Natural killer cell (primary cell): ENCODE data around the gene GRHL1. TPM values are rescaled to one million over a fixed set of nuclear protein-coding genes. Genes with fewer than 3 reads are reported as not detected.
A peak's percentile ranks its signal among the peaks of the same experiment; 100 is the strongest.

Experiments
- ATAC-seq, 3 donors: fragments of 150-1000 bp in 2 of 3; fragments of 200-7000 bp in 1 of 3; cut with Tn5 transposase; 1 replicate in 1 of 3; 2 replicates in 2 of 3; pipeline ENCODE4 v1.10.0; 2021; ENCODE audit warnings: mild to moderate bottlenecking in 2 of 3, moderate library complexity in 2 of 3
- DNase-seq, 2 donors: peaks; one replicate each; pipeline versions ENCODE4 v3.0.0 to v3.0.0-alpha.2; 2013 to 2021; ENCODE audit warnings: mixed read lengths in 1 of 2
- H3K27ac ChIP-seq: one replicate; pipeline ENCODE4 v1.5.1; 2013; ENCODE audit warnings: mild to moderate bottlenecking, low read length
- H3K27me3 ChIP-seq: one replicate; pipeline ENCODE4 v1.6.1; 2013; ENCODE audit warnings: low read length; ENCODE audit not compliant: control insufficient read depth, insufficient read depth
- H3K36me3 ChIP-seq: one replicate; pipeline ENCODE4 v1.6.1; 2013; ENCODE audit warnings: low read length; ENCODE audit not compliant: control insufficient read depth, insufficient read depth
- H3K4me1 ChIP-seq: one replicate; pipeline ENCODE4 v1.6.1; 2013; ENCODE audit warnings: low read length; ENCODE audit not compliant: control insufficient read depth, insufficient read depth
- H3K4me3 ChIP-seq: one replicate; pipeline ENCODE4 v1.5.1; 2013; ENCODE audit warnings: low read length
- H3K9me3 ChIP-seq: one replicate; pipeline ENCODE4 v1.6.1; 2013; ENCODE audit warnings: low read length; ENCODE audit not compliant: control insufficient read depth, insufficient read depth
- H3K27ac Mint-ChIP-seq, 2 donors: one replicate each; pipeline ENCODE4 v1.8.0; 2022; ENCODE audit warnings: mild to moderate bottlenecking in 2 of 2, mixed read lengths in 2 of 2, moderate library complexity in 1 of 2
- H3K27me3 Mint-ChIP-seq, 2 donors: one replicate each; pipeline ENCODE4 v1.8.0; 2022; ENCODE audit warnings: low read depth in 2 of 2, mixed read lengths in 2 of 2
- H3K36me3 Mint-ChIP-seq: one replicate; pipeline ENCODE4 v1.8.0; 2022; ENCODE audit warnings: mixed read lengths
- H3K4me1 Mint-ChIP-seq, 2 donors: one replicate each; pipeline ENCODE4 v1.8.0; 2022; ENCODE audit warnings: mixed read lengths in 2 of 2
- H3K4me3 Mint-ChIP-seq: one replicate; pipeline ENCODE4 v1.8.0; 2022; ENCODE audit warnings: mild to moderate bottlenecking, moderate library complexity, mixed read lengths
- H3K9me3 Mint-ChIP-seq, 2 donors: one replicate each; pipeline ENCODE4 v1.8.0; 2022; ENCODE audit warnings: mixed read lengths in 2 of 2
- WGBS: methylation state at CpG from one replicate; pipeline ENCODE4 v1.1.7; 2013; ENCODE audit warnings: missing lambda C conversion rate; ENCODE audit not compliant: insufficient coverage; 5-methylcytosine and 5-hydroxymethylcytosine counted together
- intact Hi-C: fragments of 100-400 bp; cut with micrococcal nuclease; formaldehyde crosslinking; loops from one replicate; pipeline ENCODE4 v1.14.2; 2022
- total RNA-seq, 4 donors: library from RNA; stranded (reverse); fragments of 120-200 nt in 1 of 4; gene quantifications; one replicate each; pipeline versions ENCODE4 v1.2.3 to v1.2.4, GENCODE V29; 2013 to 2022
- TF ChIP-seq, protein P1 (sequence below): fragments of 200-600 bp; IDR thresholded peaks from one replicate; pipeline ENCODE4 v1.8.0; 2022; ENCODE audit warnings: antibody characterized with exemption

GRHL1 gene
- total RNA-seq, 3 donors from 2014 or later (not counting 1 experiment from before 2014, with no cell fraction given) = 1.6 to 3.6 (median 3.2) TPM

DNA sequence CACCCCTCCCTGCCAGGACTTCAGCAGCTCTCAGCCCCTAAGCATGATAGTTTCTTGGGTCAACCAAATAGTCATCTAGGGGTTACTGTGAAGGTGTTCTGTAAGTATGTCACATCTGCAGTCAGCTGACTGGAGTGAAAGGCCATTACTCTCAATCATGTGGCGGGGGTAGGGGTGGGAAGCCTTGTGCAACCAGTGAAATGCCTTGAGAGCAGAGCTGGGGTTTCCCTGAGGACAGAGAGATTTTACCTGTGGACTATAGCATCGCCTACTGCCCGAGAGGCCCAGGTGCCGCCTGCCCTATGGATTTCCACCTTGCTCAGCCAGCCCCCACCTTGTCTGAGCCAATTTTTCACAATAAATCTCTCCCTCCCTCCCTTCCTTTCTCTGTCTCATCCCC lies 71.0 kb downstream of the GRHL1 start:
- intact Hi-C loops = no loop called here

DNA sequence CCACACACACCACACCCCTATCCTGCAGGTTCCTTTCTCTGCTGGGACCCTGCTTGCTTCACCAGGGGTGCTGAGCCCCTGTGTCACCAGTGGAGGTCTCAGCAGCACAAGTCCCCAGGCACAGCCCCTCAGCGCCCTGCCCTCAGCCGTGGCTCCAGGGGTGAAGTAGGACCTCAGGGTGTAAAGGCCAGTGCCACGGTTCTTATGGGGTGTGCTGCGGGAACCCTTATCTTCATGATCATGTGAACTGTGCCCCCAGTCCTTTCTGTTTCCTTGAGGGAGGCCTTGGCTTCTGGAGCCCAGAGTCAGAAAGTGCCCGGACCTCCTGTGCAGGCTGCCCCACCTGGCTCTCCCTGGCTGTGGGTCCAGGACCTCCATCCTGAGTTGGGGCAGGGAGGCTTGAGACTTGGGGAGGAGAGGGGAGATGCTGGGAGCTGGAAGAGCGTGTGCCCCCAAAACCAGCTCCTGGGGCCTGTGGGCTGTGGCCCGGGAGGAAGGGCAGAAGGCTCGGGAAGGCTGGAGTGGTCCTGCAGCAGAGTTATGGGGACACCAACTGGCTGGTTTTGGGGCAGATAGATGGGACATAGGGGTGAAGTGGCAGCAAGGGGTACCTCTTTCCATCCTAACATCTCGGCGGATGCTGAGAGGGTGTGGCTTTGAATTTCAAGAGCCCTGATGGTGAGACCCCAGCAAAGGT lies 71.6 kb downstream of the GRHL1 start:
- ATAC-seq (no peak), DNase-seq (no peak)
- peaks cover 8% of the 10 kb centered on the region for H3K4me1 ChIP-seq
- H3K27me3 ChIP-seq = no peaks in the 10 kb centered on the region
- no peak overlapping the region for H3K4me3 Mint-ChIP-seq
- H3K9me3 ChIP-seq = no peaks in the 10 kb centered on the region
- no peak overlapping the region for H3K4me3 ChIP-seq
- 90% methylated on average over 10 of the region's 10 CpGs for WGBS
- no peak overlapping the region for H3K27ac ChIP-seq
- TF ChIP-seq, protein P1, sequence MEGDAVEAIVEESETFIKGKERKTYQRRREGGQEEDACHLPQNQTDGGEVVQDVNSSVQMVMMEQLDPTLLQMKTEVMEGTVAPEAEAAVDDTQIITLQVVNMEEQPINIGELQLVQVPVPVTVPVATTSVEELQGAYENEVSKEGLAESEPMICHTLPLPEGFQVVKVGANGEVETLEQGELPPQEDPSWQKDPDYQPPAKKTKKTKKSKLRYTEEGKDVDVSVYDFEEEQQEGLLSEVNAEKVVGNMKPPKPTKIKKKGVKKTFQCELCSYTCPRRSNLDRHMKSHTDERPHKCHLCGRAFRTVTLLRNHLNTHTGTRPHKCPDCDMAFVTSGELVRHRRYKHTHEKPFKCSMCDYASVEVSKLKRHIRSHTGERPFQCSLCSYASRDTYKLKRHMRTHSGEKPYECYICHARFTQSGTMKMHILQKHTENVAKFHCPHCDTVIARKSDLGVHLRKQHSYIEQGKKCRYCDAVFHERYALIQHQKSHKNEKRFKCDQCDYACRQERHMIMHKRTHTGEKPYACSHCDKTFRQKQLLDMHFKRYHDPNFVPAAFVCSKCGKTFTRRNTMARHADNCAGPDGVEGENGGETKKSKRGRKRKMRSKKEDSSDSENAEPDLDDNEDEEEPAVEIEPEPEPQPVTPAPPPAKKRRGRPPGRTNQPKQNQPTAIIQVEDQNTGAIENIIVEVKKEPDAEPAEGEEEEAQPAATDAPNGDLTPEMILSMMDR = no peak
- intact Hi-C loops = no loop called here
- H3K27me3 Mint-ChIP-seq = no peaks in the 10 kb centered on the region
- H3K36me3 ChIP-seq = no peaks in the 10 kb centered on the region
- peaks cover 0 to 10% of the 10 kb centered on the region in 2 donors for H3K4me1 Mint-ChIP-seq
- H3K36me3 Mint-ChIP-seq = no peaks in the 10 kb centered on the region
- H3K9me3 Mint-ChIP-seq = no peaks in the 10 kb centered on the region
- no peak overlapping the region for H3K27ac Mint-ChIP-seq

More for the DNA sequence above, 71.0 kb downstream of the GRHL1 start:
- H3K36me3 Mint-ChIP-seq = no peaks in the 10 kb centered on the region
- no peaks in the 10 kb centered on the region for H3K27me3 Mint-ChIP-seq
- peaks cover 0 to 10% of the 10 kb centered on the region in 2 donors for H3K4me1 Mint-ChIP-seq
- no peak overlapping the region for H3K4me3 Mint-ChIP-seq
- no peaks in the 10 kb centered on the region for H3K9me3 Mint-ChIP-seq
- TF ChIP-seq, protein P1 = no peak
- Histone ChIP-seq H3K4me3 (no peak overlapping the region), H3K36me3 (no peaks in the 10 kb centered on the region), H3K9me3 (no peaks in the 10 kb centered on the region), H3K27ac (no peak overlapping the region), H3K4me1 (peaks cover 1% of the 10 kb centered on the region), H3K27me3 (no peaks in the 10 kb centered on the region)
- 91% methylated on average over 4 of the region's 4 CpGs for whole genome bisulfite sequencing
- H3K27ac Mint-ChIP-seq = no peak overlapping the region
- ATAC-seq = no peak
- DNase-seq = no peak

DNA sequence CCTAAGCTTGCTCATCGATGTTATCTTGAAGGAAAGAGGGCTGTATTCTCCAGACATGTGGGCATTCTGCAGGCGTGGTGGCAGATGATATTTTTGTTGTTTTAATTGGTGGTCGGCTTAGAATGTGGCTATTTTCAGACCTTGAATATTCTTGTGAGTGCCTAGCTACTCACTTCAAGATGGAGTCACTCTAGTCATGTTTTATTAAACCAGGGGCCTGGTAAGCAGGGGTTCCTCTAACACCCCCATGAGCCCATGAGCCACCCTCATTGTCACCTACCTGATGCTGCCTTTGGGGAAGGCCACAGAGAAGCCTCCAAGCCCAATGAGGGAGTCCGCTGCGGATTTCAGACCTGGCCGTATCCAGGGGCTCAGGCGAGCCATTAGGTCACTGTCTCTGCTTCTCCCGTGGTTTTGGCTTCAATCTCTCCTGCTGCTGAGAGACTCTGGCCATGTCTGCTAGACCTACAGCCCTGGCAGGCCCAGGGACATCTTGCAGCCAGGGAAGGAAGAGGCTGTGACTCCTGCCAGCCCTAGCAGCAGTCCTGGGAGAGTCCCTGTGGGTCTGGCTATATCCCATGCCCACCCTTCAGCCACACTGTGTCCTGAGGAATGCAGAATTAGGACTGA lies 75.6 kb downstream of the GRHL1 start:
- H3K36me3 ChIP-seq = no peaks in the 10 kb centered on the region
- H3K9me3 ChIP-seq = no peaks in the 10 kb centered on the region
- no peaks in the 10 kb centered on the region for H3K27me3 ChIP-seq
- H3K4me1 ChIP-seq = peaks cover 45% of the 10 kb centered on the region
- TF ChIP-seq, protein P1 = no peak
- Mint-ChIP-seq H3K27ac (peak overlapping the region in 1 of 2 donors; percentile 94), H3K4me1 (peaks cover 22 to 40% of the 10 kb centered on the region in 2 donors), H3K4me3 (peak overlapping the region; percentile 13), H3K36me3 (no peaks in the 10 kb centered on the region), H3K27me3 (no peaks in the 10 kb centered on the region), H3K9me3 (no peaks in the 10 kb centered on the region)
- ATAC-seq = no peak
- no peak overlapping the region for H3K4me3 ChIP-seq
- DNase-seq = no peak
- 91% methylated on average over 8 of the region's 8 CpGs for WGBS
- intact Hi-C loops = loop anchor here (5.0 kb wide), 1 partner anchor 45 kb away; no protein-coding TSS in a partner anchor
- H3K27ac ChIP-seq = no peak overlapping the region
